Thyroid gland (tissue), 4 donors: ENCODE results near the gene TRAM2.

Experiments used
- CTCF ChIP-seq, 6 experiments: fragments of 200-600 bp in 3 of 6; fragments of 450-650 bp in 3 of 6; sonication (generic) in 3 of 6; IDR thresholded peaks; one replicate each; pipeline ENCODE4 v1.5.1; 2016 to 2019; ENCODE audit warnings: antibody characterized with exemption in 6 of 6, mild to moderate bottlenecking in 2 of 6, inconsistent platforms in 1 of 6, moderate library complexity in 1 of 6
- POLR2A ChIP-seq, 2 donors: fragments of 450-650 bp; IDR thresholded peaks; one replicate each; pipeline ENCODE4 v1.6.1; 2017; ENCODE audit warnings: antibody characterized with exemption in 2 of 2, mild to moderate bottlenecking in 2 of 2, moderate library complexity in 1 of 2

- TF ChIP-seq POLR2A (IDR thresholded peaks at IDR 0.05): no peak
- no peak for TF ChIP-seq CTCF (IDR thresholded peaks at IDR 0.05)
Measured at GRCh38 chr6:52560462-52560861, 16.4 kb downstream of the TRAM2 start.
